RWPE1 (cell line): ENCODE data around the gene RGS3.

Source experiments
- CTCF ChIA-PET: fragments of 350-600 bp; sonication (Branson Sonifier 250); formaldehyde crosslinking; extraction: SDS; loops from one replicate; lab custom pipeline; 2021; lab: Yijun Ruan, JAX
- POLR2A ChIA-PET: fragments of 400-600 bp; formaldehyde crosslinking; extraction: SDS; loops from one replicate; lab custom pipeline; 2020; ENCODE audit warnings: antibody characterized with exemption; ENCODE audit not compliant: low non-redundant PET; lab: Yijun Ruan, JAX
- DNase-seq: peaks from one replicate; pipeline ENCODE4 v3.0.0; 2012; ENCODE audit warnings: low spot score
- H3K27ac ChIP-seq: fragments of 450-650 bp; 2 replicates; pipeline ENCODE4 v1.5.1; 2017
- TF ChIP-seq, protein P1 (sequence below): fragments of 450-650 bp; conservative IDR thresholded peaks from 2 replicates; pipeline ENCODE4 v1.5.1; 2017; ENCODE audit warnings: low read depth, mild to moderate bottlenecking

The RGS3 gene

DNA sequence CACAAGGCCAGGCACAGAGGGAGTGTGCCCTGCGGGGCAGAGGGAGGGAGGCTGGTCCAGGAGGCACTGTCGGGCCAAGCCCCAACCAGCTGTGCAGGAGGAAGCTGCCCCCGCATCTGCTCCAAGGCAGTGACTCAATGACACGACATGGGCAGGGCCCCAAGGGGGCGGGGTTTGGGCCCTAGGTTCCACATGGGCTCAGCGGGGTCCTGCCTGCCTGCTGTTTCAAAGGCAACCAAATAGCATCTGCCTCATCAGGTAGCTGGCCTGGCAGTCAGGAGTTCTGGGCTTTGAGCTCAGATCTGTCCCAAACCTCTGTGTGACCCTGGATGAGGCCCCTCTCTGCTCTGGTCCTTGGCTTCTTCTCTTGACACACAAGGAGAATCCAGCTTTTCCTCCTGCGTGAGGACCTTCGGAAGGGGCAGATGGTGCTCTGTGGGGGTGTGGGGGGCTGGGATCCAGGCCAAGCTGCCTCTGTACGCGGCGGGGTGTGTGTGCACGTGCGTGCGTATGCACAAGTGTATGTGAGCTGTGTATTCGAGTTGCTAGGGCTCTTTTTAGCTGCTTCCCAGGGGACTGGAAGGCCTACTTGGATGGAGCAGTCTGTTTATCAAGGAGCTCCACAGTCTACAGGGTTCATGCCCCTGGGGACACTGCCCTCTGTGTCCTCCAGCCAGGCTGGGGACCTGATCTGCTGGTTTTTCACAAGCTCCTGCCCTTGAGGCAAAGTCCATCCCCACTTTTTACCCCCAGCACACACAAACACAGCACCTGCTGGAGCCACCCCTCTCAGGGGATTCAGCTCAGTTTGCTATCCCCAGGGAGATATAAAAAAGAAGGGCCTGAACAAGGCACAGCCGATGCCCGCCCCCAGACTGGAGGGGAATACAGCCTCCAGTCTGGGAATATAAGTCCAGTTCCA is 138.9 kb downstream of the RGS3 start:
- peak; percentile 93 for DNase-seq
- ChIA-PET POLR2A (interaction anchor here (0.6 kb wide), 2 partner anchors 37 to 54 kb away, joined by 3 read pairs; no protein-coding TSS in a partner anchor), CTCF (interaction anchor here (1.0 to 4.2 kb wide), 5 partner anchors 10 to 156 kb away, joined by 4 to 13 read pairs (median 5); no protein-coding TSS in a partner anchor)
- TF ChIP-seq, protein P1, sequence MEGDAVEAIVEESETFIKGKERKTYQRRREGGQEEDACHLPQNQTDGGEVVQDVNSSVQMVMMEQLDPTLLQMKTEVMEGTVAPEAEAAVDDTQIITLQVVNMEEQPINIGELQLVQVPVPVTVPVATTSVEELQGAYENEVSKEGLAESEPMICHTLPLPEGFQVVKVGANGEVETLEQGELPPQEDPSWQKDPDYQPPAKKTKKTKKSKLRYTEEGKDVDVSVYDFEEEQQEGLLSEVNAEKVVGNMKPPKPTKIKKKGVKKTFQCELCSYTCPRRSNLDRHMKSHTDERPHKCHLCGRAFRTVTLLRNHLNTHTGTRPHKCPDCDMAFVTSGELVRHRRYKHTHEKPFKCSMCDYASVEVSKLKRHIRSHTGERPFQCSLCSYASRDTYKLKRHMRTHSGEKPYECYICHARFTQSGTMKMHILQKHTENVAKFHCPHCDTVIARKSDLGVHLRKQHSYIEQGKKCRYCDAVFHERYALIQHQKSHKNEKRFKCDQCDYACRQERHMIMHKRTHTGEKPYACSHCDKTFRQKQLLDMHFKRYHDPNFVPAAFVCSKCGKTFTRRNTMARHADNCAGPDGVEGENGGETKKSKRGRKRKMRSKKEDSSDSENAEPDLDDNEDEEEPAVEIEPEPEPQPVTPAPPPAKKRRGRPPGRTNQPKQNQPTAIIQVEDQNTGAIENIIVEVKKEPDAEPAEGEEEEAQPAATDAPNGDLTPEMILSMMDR = no peak
- H3K27ac ChIP-seq = peak overlapping the region; percentile 28

DNA sequence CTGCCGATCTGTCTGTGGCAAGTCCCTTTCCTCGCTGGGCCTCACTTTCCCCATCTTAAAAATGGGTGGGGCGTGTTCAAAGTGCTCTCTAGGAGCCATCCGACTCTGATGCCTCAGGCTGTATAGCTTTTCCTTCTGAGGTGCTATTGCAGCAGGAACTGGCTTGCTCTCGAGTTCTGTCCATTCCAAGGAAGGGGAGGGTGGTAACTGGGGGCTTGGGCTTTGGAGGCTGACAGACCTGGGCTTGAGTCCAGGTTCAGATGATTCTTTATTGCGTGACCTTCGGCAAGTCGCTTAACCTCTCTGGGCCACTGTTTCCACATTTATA is 139.5 kb downstream of the RGS3 start:
- POLR2A ChIA-PET = no interaction called here
- TF ChIP-seq, protein P1 = no peak

DNA sequence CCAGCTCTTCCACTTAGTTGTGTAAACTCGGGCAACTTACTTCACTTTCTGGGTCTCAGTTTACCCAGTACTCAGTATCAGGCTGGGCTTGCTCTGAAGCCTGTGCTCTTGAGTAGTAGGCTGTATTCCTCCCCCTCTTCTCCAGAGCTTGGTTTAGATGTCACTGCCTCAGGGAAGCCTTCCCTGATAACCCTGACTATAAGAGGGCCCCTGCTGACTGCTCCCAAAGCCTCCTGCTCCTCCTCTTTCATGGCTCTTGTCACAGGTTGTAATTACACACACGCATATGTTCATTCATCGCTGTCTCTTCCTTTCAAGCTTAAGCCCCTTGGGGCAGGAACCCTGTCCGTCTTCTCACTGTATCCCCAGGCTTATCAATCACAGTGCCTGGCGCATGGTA is 140.2 kb downstream of the RGS3 start:
- CTCF ChIA-PET = interaction anchor here (1.0 kb wide), 1 partner anchor 51 kb away, joined by 5 read pairs; no protein-coding TSS in a partner anchor
- TF ChIP-seq, protein P1 = no peak

More for the DNA sequence above, 139.5 kb downstream of the RGS3 start:
- no peak for DNase-seq
- H3K27ac ChIP-seq = peak overlapping the region; percentile 28; the same call in 1 of the 2 replicates
- CTCF ChIA-PET = interaction anchor here (1.0 to 4.2 kb wide), 5 partner anchors 11 to 157 kb away, joined by 4 to 13 read pairs (median 5); no protein-coding TSS in a partner anchor

DNA sequence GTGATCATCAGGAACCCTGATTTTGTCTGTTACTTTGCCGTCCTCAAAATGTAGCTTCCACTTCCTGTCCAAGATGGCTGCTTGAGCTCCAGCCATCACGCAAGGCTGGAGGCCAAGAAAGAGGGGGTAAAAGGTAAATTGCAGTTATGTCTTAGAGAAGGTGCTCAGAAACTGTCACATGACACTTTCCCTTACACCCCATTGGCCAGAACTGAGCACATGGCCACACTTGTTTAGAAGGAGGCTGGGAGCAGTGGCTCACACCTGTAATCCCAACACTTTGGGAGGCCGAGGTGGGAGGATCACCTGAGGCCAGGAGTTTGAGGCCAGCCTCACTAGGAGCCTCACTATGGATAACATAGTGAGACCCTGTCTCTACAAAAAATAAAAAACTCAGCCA is 140.9 kb downstream of the RGS3 start:
- DNase-seq = no peak
- ChIA-PET CTCF (interaction anchor here (0.7 to 1.0 kb wide), 2 partner anchors 50 to 663 kb away, joined by 3 to 5 read pairs; no protein-coding TSS in a partner anchor), POLR2A (no interaction called here)
- no peak overlapping the region for H3K27ac ChIP-seq
- TF ChIP-seq, protein P1 = no peak

More for the DNA sequence above, 140.2 kb downstream of the RGS3 start:
- POLR2A ChIA-PET = no interaction called here
- H3K27ac ChIP-seq = no peak overlapping the region
- DNase-seq = no peak

DNA sequence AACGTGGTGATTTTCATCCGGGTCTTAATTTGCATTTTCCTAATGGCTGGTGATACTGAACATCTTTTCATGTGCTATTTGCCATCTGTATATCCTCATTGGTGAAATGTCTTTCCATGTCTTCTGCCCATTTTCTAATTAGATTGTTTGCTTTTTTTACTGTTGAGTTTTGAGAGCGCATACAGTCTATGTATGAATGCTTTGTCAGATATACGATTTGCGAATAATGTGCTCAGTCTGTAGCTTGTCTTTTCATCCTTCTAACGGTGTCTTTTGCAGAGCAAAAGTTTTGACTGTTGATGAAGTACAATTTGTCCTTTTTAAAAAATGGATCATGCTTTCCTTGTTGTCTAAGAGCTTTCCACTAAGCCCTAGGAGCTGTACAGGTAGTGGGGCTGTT is 143.0 kb downstream of the RGS3 start:
- H3K27ac ChIP-seq = no peak overlapping the region
- ChIA-PET CTCF (interaction anchor here (0.6 to 1.5 kb wide), 4 partner anchors 9 to 500 kb away, joined by 3 to 5 read pairs (median 4); no protein-coding TSS in a partner anchor), POLR2A (no interaction called here)
- no peak for DNase-seq
- TF ChIP-seq, protein P1 = no peak

DNA sequence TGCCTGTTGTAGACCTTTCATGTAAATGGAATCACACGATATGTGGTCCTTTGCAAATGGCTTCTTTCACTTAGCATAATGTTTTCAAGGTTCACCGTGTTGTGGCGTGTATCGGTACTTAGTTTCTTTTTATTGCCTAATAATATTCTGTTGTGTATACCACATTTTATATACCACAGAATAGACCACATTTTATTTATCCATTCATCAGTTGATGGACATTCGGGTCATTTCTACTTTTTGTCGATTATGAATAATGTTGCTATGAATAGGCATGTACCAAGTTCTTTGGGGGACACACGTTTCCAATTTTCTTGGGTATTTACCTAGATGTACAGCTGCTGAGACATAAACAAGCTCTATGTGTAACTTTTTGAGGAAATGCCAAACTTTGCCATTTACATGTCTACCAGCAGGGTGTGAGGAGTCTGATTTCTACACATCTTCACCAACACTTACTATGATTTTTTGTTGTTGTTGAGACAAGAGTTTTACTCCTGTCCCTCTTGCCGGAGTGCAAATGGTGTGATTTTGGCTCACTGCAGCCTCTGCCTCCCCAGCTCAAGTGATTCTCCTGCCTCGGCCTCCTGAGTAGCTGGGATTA is 144.7 kb downstream of the RGS3 start:
- TF ChIP-seq, protein P1 = no peak
- CTCF ChIA-PET = interaction anchor here (0.6 to 0.7 kb wide), 2 partner anchors 47 to 298 kb away, joined by 4 to 5 read pairs; no protein-coding TSS in a partner anchor
- DNase-seq = no peak
- POLR2A ChIA-PET = no interaction called here
- H3K27ac ChIP-seq = no peak overlapping the region
